HepG2 (cell line): ENCODE results near the gene FNDC8. TPM values are rescaled to one million over a fixed set of nuclear protein-coding genes. Genes with fewer than 3 reads are reported as not detected.

Experiments
- ASH2L ChIP-seq: fragments of 300-600, 200-600 bp; sonication (generic); IDR thresholded peaks from 2 replicates; pipeline ENCODE4 v1.7.0; 2017; ENCODE audit warnings: low read depth, mild to moderate bottlenecking, moderate library complexity, mixed read lengths, low read length; ENCODE audit not compliant: insufficient read length
- ATAD3A ChIP-seq: sonication (generic); formaldehyde crosslinking; IDR thresholded peaks from 2 replicates; pipeline ENCODE4 v1.4.0; 2020; ENCODE audit warnings: missing genetic modification reagents
- CENPX ChIP-seq: sonication (generic); formaldehyde crosslinking; IDR thresholded peaks from 2 replicates; pipeline ENCODE4 v1.9.0; 2021; ENCODE audit warnings: mild to moderate bottlenecking, missing genetic modification reagents, moderate library complexity
- DMAP1 ChIP-seq: IDR thresholded peaks from 2 replicates; pipeline ENCODE4 v1.6.1; 2016
- FOSL2 ChIP-seq: sonication (generic); formaldehyde crosslinking; IDR thresholded peaks from 2 replicates; pipeline ENCODE4 v1.4.0; 2020; ENCODE audit warnings: missing genetic modification reagents
- GATA4 ChIP-seq: sonication (generic); IDR thresholded peaks from 2 replicates; pipeline ENCODE4 v1.6.1; 2016; ENCODE audit warnings: antibody characterized with exemption, low read depth, borderline replicate concordance
- MBD4 ChIP-seq: IDR thresholded peaks from 2 replicates; pipeline ENCODE4 v1.6.1; 2012; ENCODE audit warnings: low read length, inconsistent platforms, borderline replicate concordance
- MEIS1 ChIP-seq: sonication (generic); formaldehyde crosslinking; IDR thresholded peaks from 2 replicates; pipeline ENCODE4 v1.9.0; 2021; ENCODE audit warnings: mild to moderate bottlenecking, missing genetic modification reagents, moderate library complexity, borderline replicate concordance
- MLLT10 ChIP-seq: sonication (generic); formaldehyde crosslinking; IDR thresholded peaks from 2 replicates; pipeline ENCODE4 v1.4.0; 2020; ENCODE audit warnings: missing genetic modification reagents
- PRMT3 ChIP-seq: sonication (generic); formaldehyde crosslinking; IDR thresholded peaks from 2 replicates; pipeline ENCODE4 v1.8.1; 2022; ENCODE audit warnings: low read depth, mild to moderate bottlenecking, moderate library complexity, missing genetic modification reagents, borderline replicate concordance
- REL ChIP-seq: sonication (generic); formaldehyde crosslinking; conservative IDR thresholded peaks from 2 replicates; pipeline ENCODE4 v1.8.0; 2022; ENCODE audit warnings: mild to moderate bottlenecking, missing genetic modification reagents, moderate library complexity
- RFX3 ChIP-seq: IDR thresholded peaks from 2 replicates; pipeline ENCODE4 v1.6.1; 2016; ENCODE audit warnings: missing biosample characterization, missing genetic modification reagents
- ZC3H4 ChIP-seq: sonication (generic); formaldehyde crosslinking; IDR thresholded peaks from 2 replicates; pipeline ENCODE4 v1.4.0; 2020; ENCODE audit warnings: missing genetic modification reagents, borderline replicate concordance
- ZKSCAN1 ChIP-seq: fragments of 150-350 bp; IDR thresholded peaks from 2 replicates; pipeline ENCODE4 v1.6.1; 2014; ENCODE audit warnings: low read length
- ZNF792 ChIP-seq: IDR thresholded peaks from 2 replicates; pipeline ENCODE4 v1.6.1; 2016
- polyA plus RNA-seq, 8 experiments: library from polyadenylated mRNA; depleted of rRNA in 3 of 8; stranded (reverse) in 7 of 8; unstranded in 1 of 8; fragments of >200 nt; fragmentation: Illumina TruSeq in 4 of 8; extraction: Trizol in 4 of 8; gene quantifications; 2 replicates each; pipeline versions ENCODE4 v1.2.1 to v1.2.3, GENCODE V29; 2011 to 2016; ENCODE audit warnings: low read depth in 4 of 8, missing spikeins in 1 of 8, mixed read lengths in 1 of 8; ENCODE audit not compliant: insufficient read depth in 1 of 8
- total RNA-seq, 5 experiments: library from RNA; depleted of rRNA; stranded (reverse); fragments of >200 nt; fragmentation: Illumina TruSeq; extraction: Trizol; gene quantifications; 2 replicates each; pipeline ENCODE4 v1.2.3, GENCODE V29; 2016; ENCODE audit warnings: low read depth in 1 of 5
- TF ChIP-seq, protein P1 (sequence below): sonication (generic); formaldehyde crosslinking; IDR thresholded peaks from 2 replicates; pipeline ENCODE4 v1.5.0; 2020; ENCODE audit warnings: mild to moderate bottlenecking, missing genetic modification reagents
- TF ChIP-seq, protein P2 (sequence below): sonication (generic); formaldehyde crosslinking; IDR thresholded peaks from 2 replicates; pipeline ENCODE4 v1.5.1; 2020; ENCODE audit warnings: missing genetic modification reagents, mild to moderate bottlenecking, borderline replicate concordance
- TF ChIP-seq, protein P3 (sequence below): sonication (generic); formaldehyde crosslinking; IDR thresholded peaks from one replicate; pipeline ENCODE4 v1.5.1; 2020; ENCODE audit warnings: mild to moderate bottlenecking, missing genetic modification reagents; ENCODE audit errors: not compliant biosample characterization

FNDC8 gene
- total and polyA plus RNA-seq, 2 of the 13 experiments (the other 11 are each of a cell fraction or from before 2014, with no cell fraction given): not detected

DNA sequence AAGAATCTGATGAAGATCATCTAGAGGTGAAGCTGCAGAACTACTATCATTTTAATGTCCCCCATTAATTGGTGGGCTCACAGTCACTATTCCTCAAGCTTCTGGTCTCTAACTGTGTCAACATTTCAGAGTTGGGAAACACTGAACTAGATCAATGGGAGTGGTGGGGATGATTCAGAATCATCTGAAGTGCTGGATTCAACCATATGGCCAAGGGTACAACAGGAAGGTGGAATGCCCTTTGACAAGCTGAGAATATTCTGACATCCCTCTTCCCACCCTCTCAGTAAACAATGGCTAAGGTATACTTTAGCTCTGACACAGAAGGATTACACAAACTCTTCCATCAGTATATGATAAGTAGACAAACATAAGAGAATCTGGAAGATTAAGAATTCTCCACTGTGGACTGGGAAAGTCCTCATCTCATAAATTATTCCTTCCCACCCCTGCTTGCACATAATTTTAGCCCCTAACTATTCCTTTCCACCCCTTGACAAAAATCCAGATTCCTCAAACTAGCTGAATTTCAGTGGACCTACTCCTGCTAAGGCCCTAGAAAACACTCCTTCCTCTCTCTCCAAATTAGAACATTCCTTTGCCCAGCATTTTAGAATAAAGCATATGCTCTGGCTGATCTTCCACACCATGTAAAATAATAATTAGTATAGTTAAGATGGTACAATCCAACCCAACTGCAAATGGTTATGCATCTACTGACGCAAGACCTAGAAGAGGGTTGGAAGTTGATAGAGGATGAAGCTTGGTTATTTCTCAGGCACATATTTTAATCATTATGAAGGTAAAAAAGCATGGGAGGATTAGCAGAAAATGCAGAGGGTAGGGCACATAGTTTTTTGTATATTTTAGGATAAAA lies 41.6 kb upstream of the FNDC8 start (continued):
- TF ChIP-seq MLLT10 (CRISPR knock-in tag) (no peak), FOSL2 (CRISPR knock-in tag) (peak; percentile 93), GATA4 (no peak), ZNF792 (CRISPR knock-in tag) (0 out of 2 replicates have a peak, but pooled peaks have one; percentile 41), ASH2L (peak; percentile 19), ATAD3A (CRISPR knock-in tag) (no peak), RFX3 (no peak), MEIS1 (CRISPR knock-in tag) (peak; percentile 40; the same call in 1 of the 2 replicates), ZKSCAN1 (no peak), REL (CRISPR knock-in tag) (no peak), PRMT3 (CRISPR knock-in tag) (no peak), CENPX (no peak), MBD4 (no peak), DMAP1 (CRISPR knock-in tag) (no peak), ZC3H4 (CRISPR knock-in tag) (no peak)
- TF ChIP-seq, protein P1, sequence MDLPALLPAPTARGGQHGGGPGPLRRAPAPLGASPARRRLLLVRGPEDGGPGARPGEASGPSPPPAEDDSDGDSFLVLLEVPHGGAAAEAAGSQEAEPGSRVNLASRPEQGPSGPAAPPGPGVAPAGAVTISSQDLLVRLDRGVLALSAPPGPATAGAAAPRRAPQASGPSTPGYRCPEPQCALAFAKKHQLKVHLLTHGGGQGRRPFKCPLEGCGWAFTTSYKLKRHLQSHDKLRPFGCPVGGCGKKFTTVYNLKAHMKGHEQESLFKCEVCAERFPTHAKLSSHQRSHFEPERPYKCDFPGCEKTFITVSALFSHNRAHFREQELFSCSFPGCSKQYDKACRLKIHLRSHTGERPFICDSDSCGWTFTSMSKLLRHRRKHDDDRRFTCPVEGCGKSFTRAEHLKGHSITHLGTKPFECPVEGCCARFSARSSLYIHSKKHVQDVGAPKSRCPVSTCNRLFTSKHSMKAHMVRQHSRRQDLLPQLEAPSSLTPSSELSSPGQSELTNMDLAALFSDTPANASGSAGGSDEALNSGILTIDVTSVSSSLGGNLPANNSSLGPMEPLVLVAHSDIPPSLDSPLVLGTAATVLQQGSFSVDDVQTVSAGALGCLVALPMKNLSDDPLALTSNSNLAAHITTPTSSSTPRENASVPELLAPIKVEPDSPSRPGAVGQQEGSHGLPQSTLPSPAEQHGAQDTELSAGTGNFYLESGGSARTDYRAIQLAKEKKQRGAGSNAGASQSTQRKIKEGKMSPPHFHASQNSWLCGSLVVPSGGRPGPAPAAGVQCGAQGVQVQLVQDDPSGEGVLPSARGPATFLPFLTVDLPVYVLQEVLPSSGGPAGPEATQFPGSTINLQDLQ (CRISPR knock-in tag): no peak
- TF ChIP-seq, protein P2, sequence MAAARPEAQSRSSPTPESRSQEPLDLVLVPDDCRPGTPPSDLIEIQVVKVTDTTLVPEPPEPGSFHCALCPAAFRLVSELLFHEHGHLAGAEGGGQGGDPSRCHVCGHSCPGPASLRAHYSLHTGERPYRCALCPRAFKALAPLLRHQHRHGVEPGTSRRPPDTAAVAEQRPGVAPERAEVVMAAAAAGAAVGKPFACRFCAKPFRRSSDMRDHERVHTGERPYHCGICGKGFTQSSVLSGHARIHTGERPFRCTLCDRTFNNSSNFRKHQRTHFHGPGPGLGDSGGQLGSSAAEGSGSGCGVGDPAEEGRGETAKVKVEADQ (CRISPR knock-in tag): no peak
- TF ChIP-seq, protein P3, sequence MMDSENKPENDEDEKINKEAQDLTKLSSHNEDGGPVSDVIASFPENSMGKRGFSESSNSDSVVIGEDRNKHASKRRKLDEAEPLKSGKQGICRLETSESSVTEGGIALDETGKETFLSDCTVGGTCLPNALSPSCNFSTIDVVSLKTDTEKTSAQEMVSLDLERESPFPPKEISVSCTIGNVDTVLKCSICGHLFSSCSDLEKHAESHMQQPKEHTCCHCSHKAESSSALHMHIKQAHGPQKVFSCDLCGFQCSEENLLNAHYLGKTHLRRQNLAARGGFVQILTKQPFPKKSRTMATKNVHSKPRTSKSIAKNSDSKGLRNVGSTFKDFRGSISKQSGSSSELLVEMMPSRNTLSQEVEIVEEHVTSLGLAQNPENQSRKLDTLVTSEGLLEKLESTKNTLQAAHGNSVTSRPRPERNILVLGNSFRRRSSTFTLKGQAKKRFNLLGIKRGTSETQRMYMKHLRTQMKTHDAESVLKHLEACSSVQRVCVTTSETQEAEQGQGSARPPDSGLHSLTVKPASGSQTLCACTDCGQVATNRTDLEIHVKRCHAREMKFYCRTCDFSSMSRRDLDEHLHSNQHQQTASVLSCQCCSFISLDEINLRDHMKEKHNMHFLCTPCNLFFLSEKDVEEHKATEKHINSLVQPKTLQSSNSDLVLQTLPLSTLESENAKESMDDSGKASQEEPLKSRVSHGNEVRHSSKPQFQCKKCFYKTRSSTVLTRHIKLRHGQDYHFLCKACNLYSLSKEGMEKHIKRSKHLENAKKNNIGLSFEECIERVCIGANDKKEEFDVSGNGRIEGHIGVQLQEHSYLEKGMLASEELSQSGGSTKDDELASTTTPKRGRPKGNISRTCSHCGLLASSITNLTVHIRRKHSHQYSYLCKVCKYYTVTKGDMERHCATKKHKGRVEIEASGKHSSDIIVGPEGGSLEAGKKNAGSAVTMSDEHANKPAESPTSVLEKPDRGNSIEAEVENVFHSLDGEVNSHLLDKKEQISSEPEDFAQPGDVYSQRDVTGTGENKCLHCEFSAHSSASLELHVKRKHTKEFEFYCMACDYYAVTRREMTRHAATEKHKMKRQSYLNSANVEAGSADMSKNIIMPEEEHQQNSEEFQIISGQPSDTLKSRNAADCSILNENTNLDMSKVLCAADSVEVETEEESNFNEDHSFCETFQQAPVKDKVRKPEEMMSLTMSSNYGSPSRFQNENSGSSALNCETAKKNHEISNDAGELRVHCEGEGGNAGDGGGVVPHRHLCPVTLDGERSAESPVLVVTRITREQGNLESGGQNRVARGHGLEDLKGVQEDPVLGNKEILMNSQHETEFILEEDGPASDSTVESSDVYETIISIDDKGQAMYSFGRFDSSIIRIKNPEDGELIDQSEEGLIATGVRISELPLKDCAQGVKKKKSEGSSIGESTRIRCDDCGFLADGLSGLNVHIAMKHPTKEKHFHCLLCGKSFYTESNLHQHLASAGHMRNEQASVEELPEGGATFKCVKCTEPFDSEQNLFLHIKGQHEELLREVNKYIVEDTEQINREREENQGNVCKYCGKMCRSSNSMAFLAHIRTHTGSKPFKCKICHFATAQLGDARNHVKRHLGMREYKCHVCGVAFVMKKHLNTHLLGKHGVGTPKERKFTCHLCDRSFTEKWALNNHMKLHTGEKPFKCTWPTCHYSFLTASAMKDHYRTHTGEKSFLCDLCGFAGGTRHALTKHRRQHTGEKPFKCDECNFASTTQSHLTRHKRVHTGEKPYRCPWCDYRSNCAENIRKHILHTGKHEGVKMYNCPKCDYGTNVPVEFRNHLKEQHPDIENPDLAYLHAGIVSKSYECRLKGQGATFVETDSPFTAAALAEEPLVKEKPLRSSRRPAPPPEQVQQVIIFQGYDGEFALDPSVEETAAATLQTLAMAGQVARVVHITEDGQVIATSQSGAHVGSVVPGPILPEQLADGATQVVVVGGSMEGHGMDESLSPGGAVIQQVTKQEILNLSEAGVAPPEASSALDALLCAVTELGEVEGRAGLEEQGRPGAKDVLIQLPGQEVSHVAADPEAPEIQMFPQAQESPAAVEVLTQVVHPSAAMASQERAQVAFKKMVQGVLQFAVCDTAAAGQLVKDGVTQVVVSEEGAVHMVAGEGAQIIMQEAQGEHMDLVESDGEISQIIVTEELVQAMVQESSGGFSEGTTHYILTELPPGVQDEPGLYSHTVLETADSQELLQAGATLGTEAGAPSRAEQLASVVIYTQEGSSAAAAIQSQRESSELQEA: no peak
